Urothelium cell line (cell line): ENCODE results near the gene CCDC34.

Experiments
- DNase-seq: peaks from one replicate; pipeline ENCODE4 v3.0.0; 2011; ENCODE audit warnings: low spot score, mixed read lengths
- FAIRE-seq: peaks from 2 replicates; lab custom pipeline; 2011; peaks lifted over from hg19 to GRCh38; lab: Jason Lieb, UNC

CCDC34 gene

GRCh38 chr11:27293515-27294417, 69.2 kb downstream of the CCDC34 start:
- FAIRE-seq, result no peak

GRCh38 chr11:27292637-27293010, 70.4 kb downstream of the CCDC34 start:
- DNase-seq, result no peak
- FAIRE-seq, result no peak

More at GRCh38 chr11:27293515-27294417, 69.2 kb downstream of the CCDC34 start:
- DNase-seq, result no peak

GRCh38 chr11:27291954-27292636, 70.9 kb downstream of the CCDC34 start:
- no peak for FAIRE-seq
- no peak for DNase-seq

GRCh38 chr11:27291302-27291889, 71.6 kb downstream of the CCDC34 start:
- no peak for DNase-seq
- peak; percentile 75 for FAIRE-seq

GRCh38 chr11:27290261-27291050, 72.6 kb downstream of the CCDC34 start:
- FAIRE-seq, result no peak
- no peak for DNase-seq
